ENCODE results near the gene ZNF423. TPM values are rescaled to one million over a fixed set of nuclear protein-coding genes. Genes with fewer than 3 reads are reported as not detected.

ZNF423 gene
- total RNA-seq, 1 experiment from 2014 or later, result not detected

DNA sequence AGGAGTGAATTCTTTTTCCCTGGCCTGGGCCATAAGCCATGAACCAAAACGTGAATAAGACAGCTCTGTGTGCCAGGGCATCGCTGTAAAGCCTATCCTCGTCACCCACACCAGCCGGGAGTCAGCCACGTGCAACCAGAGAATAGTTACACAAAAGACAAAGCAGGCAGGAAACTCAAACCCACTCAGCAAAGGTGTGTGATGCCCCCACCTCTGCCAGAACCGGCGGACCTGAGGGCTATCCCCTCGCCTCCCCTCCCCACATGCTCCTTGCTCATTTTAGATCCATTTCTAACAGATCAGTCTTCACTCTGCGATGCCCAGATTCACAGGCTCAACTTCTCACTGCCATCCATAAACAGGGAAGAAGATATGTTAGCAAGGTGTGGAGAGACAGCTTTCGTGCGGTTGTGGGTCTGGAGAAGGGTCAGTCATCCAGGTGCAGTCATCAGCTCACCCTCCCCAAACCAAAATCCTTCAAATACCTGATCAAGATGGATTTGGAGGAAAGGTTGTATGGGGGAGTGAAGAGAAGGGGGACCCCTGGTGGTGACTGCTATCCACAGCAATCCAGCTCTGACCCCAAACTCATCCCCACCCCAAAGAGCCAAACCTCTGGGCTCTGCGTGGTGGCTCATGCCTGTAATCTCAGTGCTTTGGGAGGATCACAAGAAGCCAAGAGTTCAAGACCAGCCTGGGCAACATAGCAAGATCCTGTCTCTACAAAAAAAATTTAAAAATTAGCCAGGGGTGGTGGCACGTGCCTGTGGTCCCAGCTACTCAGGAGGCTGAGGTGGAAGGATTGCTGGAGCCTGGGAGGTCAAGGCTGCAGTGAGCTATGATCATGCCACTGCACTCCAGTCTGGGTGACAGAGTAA, 263.1 kb downstream of the ZNF423 start:
- TF ChIP-seq, protein P1, sequence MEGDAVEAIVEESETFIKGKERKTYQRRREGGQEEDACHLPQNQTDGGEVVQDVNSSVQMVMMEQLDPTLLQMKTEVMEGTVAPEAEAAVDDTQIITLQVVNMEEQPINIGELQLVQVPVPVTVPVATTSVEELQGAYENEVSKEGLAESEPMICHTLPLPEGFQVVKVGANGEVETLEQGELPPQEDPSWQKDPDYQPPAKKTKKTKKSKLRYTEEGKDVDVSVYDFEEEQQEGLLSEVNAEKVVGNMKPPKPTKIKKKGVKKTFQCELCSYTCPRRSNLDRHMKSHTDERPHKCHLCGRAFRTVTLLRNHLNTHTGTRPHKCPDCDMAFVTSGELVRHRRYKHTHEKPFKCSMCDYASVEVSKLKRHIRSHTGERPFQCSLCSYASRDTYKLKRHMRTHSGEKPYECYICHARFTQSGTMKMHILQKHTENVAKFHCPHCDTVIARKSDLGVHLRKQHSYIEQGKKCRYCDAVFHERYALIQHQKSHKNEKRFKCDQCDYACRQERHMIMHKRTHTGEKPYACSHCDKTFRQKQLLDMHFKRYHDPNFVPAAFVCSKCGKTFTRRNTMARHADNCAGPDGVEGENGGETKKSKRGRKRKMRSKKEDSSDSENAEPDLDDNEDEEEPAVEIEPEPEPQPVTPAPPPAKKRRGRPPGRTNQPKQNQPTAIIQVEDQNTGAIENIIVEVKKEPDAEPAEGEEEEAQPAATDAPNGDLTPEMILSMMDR (IDR thresholded peaks at IDR 0.05; ENCODE audit: unreplicated experiment), result peak; percentile 84
- no peaks in the 10 kb centered on the region for H3K36me3 Mint-ChIP-seq (ENCODE audit: insufficient read depth, unreplicated experiment)
- H3K27ac Mint-ChIP-seq (ENCODE audit: unreplicated experiment), result no peak overlapping the region
- H3K9me3 Mint-ChIP-seq (ENCODE audit: low read depth, unreplicated experiment), result no peaks in the 10 kb centered on the region
- intact Hi-C loops (cut with micrococcal nuclease; ENCODE audit: unreplicated experiment), result loop anchor here (1.0 kb wide), 1 partner anchor 184 kb away; no protein-coding TSS in a partner anchor
- no TSS peak for BruUV-seq (replicated peaks)
- CTCF ChIA-PET, result interaction anchor here (0.6 to 1.8 kb wide), 4 partner anchors 166 to 311 kb away, joined by 3 to 7 read pairs (median 3); no protein-coding TSS in a partner anchor
- H3K4me3 Mint-ChIP-seq (ENCODE audit: low read depth, unreplicated experiment), result no peak overlapping the region
- peak; percentile 43 for DNase-seq
- no peaks in the 10 kb centered on the region for H3K4me1 Mint-ChIP-seq (ENCODE audit: low read depth, unreplicated experiment)
- peaks cover 79% of the 10 kb centered on the region for H3K27me3 Mint-ChIP-seq (ENCODE audit: unreplicated experiment)

DNA sequence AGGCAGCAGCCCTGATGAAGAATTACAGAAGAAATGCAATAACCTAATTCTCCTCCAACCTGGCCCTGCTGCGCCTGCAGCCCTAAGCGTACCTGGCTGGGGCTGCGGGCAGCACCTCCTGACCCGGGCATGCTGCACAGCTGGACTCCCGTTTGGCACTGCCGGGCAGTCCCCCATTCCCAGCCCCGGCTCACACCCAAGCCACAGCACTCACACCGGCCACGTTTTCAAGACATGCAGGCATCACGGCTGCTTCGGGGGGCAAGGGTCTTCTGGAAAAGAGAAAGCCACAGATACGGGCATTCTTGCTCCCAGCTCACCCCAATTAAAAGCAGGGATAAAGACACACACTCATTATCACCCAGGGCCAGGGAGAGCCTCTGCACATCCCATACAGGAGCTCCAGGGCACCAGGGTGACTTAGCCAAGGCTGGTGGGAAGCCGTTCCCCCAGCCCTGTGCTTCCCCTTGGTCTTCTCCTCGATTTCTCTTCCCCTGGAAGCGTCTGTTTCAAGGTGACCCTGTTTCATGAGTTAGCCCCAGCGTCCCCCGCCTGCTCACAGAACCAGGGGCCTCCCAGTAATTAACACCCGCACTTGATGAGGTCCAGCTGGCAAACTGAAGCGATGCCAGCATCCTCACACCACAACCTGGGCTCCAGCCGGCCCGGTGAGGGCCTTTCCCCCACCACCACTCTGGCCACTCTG, 265.6 kb downstream of the ZNF423 start:
- Mint-ChIP-seq H3K9me3 (ENCODE audit: low read depth, unreplicated experiment) (no peaks in the 10 kb centered on the region), H3K4me1 (ENCODE audit: low read depth, unreplicated experiment) (no peaks in the 10 kb centered on the region), H3K27me3 (ENCODE audit: unreplicated experiment) (peaks cover 72% of the 10 kb centered on the region), H3K27ac (ENCODE audit: unreplicated experiment) (no peak overlapping the region), H3K4me3 (ENCODE audit: low read depth, unreplicated experiment) (no peak overlapping the region), H3K36me3 (ENCODE audit: insufficient read depth, unreplicated experiment) (no peaks in the 10 kb centered on the region)
- BruUV-seq (replicated peaks), result no TSS peak
- intact Hi-C loops (cut with micrococcal nuclease; ENCODE audit: unreplicated experiment), result no loop called here
- CTCF ChIA-PET, result interaction anchor here (0.7 kb wide), 1 partner anchor 12 kb away, joined by 3 read pairs; no protein-coding TSS in a partner anchor
- TF ChIP-seq, protein P1 (IDR thresholded peaks at IDR 0.05; ENCODE audit: unreplicated experiment), result no peak
- no peak for DNase-seq

DNA sequence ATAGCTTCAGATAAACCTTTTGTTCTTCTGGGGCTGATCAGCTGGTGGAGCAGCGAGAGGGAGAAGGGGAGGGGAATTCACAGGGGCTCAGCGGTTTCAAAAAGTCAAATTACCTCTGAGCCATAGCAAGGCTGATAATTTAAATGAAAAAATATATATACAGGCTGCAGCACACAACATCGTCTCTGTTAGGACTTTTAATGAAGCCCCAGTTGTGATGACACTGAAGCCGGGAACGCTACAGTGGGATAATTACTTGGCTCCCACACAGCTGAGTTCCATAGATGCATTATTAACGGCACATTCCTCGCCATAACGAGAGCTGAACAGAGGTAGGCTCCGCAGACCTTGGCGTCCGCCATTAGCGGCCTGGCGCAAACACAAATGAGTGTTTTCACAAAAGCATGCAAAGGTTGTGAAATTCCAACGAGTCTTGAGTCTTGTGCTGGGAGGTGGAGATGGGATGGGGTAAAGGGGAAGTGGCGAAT, 266.3 kb downstream of the ZNF423 start:
- CTCF ChIA-PET, result interaction anchor here (0.7 kb wide), 1 partner anchor 12 kb away, joined by 3 read pairs; no protein-coding TSS in a partner anchor
- Mint-ChIP-seq H3K4me1 (ENCODE audit: low read depth, unreplicated experiment) (no peaks in the 10 kb centered on the region), H3K4me3 (ENCODE audit: low read depth, unreplicated experiment) (no peak overlapping the region), H3K9me3 (ENCODE audit: low read depth, unreplicated experiment) (no peaks in the 10 kb centered on the region), H3K27me3 (ENCODE audit: unreplicated experiment) (peaks cover 65% of the 10 kb centered on the region), H3K36me3 (ENCODE audit: insufficient read depth, unreplicated experiment) (no peaks in the 10 kb centered on the region), H3K27ac (ENCODE audit: unreplicated experiment) (no peak overlapping the region)
- DNase-seq, result no peak
- BruUV-seq (replicated peaks), result no TSS peak
- TF ChIP-seq, protein P1 (IDR thresholded peaks at IDR 0.05; ENCODE audit: unreplicated experiment), result no peak
- intact Hi-C loops (cut with micrococcal nuclease; ENCODE audit: unreplicated experiment), result no loop called here

DNA sequence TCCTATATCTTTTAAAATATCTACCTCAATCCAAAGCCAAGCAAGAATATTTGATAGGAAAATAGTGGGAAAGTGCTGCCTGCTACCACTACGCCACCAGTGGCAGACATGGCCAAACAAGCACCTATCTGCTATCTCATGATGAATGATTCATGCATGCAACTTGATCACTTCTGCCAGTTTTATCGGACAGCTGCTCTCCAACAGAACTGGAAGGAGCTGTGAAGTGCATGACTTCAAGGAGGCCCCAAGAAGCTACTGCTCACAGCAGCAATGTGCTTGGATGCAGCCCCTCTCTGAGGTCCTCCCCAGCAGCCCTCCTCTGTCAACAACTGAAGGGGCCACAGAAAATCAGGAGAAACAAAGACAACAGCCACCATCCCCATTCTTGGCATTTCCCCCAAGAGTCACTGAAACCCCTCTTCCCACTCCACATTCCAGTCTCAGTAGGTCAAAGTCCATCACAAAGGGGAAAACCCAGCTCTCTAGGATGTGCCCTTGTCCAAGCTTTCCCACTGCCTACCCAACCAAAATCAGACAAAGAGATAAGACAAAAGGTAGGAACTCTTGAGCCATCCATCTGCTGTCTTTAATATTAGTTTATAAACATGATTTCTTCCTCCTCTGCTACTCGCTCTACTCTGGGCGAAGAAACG, 267.1 kb downstream of the ZNF423 start:
- no TSS peak for BruUV-seq (replicated peaks)
- DNase-seq, result no peak
- H3K4me3 Mint-ChIP-seq (ENCODE audit: low read depth, unreplicated experiment), result no peak overlapping the region

More for the DNA sequence above, 267.1 kb downstream of the ZNF423 start:
- Mint-ChIP-seq H3K27me3 (ENCODE audit: unreplicated experiment) (peaks cover 58% of the 10 kb centered on the region), H3K4me1 (ENCODE audit: low read depth, unreplicated experiment) (no peaks in the 10 kb centered on the region), H3K27ac (ENCODE audit: unreplicated experiment) (no peak overlapping the region), H3K36me3 (ENCODE audit: insufficient read depth, unreplicated experiment) (no peaks in the 10 kb centered on the region), H3K9me3 (ENCODE audit: low read depth, unreplicated experiment) (no peaks in the 10 kb centered on the region)
- intact Hi-C loops (cut with micrococcal nuclease; ENCODE audit: unreplicated experiment), result no loop called here
- CTCF ChIA-PET, result interaction anchor here (0.6 kb wide), 1 partner anchor 138 kb away, joined by 10 read pairs; no protein-coding TSS in a partner anchor
- TF ChIP-seq, protein P1 (IDR thresholded peaks at IDR 0.05; ENCODE audit: unreplicated experiment), result no peak

Data from Calu3 (cell line).